Upper lobe of left lung (tissue), 6 donors: ENCODE results near the gene AHRR. TPM values are rescaled to one million over a fixed set of nuclear protein-coding genes. Genes with fewer than 3 reads are reported as not detected.
A peak's percentile ranks its signal among the peaks of the same experiment; 100 is the strongest.

Experiments used
- ATAC-seq, 2 donors: fragments of 200-7000 bp; cut with Tn5 transposase; one replicate each; pipeline ENCODE4 v1.9.1; 2022; ENCODE audit warnings: mild to moderate bottlenecking in 2 of 2, moderate library complexity in 2 of 2; ENCODE audit not compliant: low FRiP score in 2 of 2
- DNase-seq, 2 donors: peaks; one replicate each; pipeline ENCODE4 v3.0.0-alpha.2; 2019 to 2020
- H3K27ac ChIP-seq, 4 donors: fragments of 200-600 bp; sonication (generic); one replicate each; pipeline ENCODE4 v1.5.1; 2016 to 2019
- H3K27me3 ChIP-seq, 4 donors: fragments of 200-600 bp; sonication (generic); one replicate each; pipeline ENCODE4 v1.5.1; 2017 to 2019
- H3K36me3 ChIP-seq, 4 donors: fragments of 200-600 bp; sonication (generic); one replicate each; pipeline ENCODE4 v1.5.1; 2016 to 2019
- H3K4me1 ChIP-seq, 4 donors: fragments of 200-600 bp; sonication (generic); one replicate each; pipeline ENCODE4 v1.5.1; 2018 to 2019
- H3K4me3 ChIP-seq, 4 donors: fragments of 200-600 bp; sonication (generic); one replicate each; pipeline ENCODE4 v1.5.1; 2017 to 2019; ENCODE audit warnings: mild to moderate bottlenecking in 2 of 4, moderate library complexity in 1 of 4
- H3K9me3 ChIP-seq, 4 donors: fragments of 200-600 bp; sonication (generic); one replicate each; pipeline ENCODE4 v1.5.1; 2018 to 2019
- EP300 ChIP-seq, 4 donors: sonication (generic); formaldehyde crosslinking; IDR thresholded peaks; one replicate each; pipeline ENCODE4 v1.5.1; 2017; ENCODE audit warnings: antibody characterized with exemption in 4 of 4, control low read depth in 2 of 4
- POLR2A ChIP-seq, 4 donors: fragments of 450-650 bp; IDR thresholded peaks; one replicate each; pipeline ENCODE4 v1.5.1; 2016 to 2017; ENCODE audit warnings: antibody characterized with exemption in 4 of 4, mild to moderate bottlenecking in 2 of 4
- POLR2AphosphoS5 ChIP-seq, 2 donors: sonication (generic); formaldehyde crosslinking; IDR thresholded peaks; one replicate each; pipeline ENCODE4 v1.5.1; 2017; ENCODE audit warnings: antibody characterized with exemption in 2 of 2
- WGBS, 2 donors: methylation state at CpG; one replicate each; pipeline ENCODE4 v1.1.5; 2017 to 2018; 5-methylcytosine and 5-hydroxymethylcytosine counted together
- total RNA-seq, 6 donors: library from RNA; depleted of rRNA in 4 of 6; stranded (reverse); fragments of >200 nt in 4 of 6; gene quantifications; one replicate each; pipeline versions ENCODE4 v1.1.0 to v1.2.1, GENCODE V29; 2016 to 2021
- TF ChIP-seq, protein P1 (sequence below), 6 experiments: fragments of 450-650 bp in 4 of 6; fragments of 200-600 bp in 2 of 6; sonication (generic) in 2 of 6; IDR thresholded peaks; one replicate each; pipeline ENCODE4 v1.5.1; 2016 to 2019; ENCODE audit warnings: antibody characterized with exemption in 6 of 6
- donor health status: DM: no; HTN: no; CAD: no; lungs with moderate emphysema.
- donor health status: DM: no; HTN: yes; CAD: no; lungs with severe emphysema.

AHRR gene
- total RNA-seq, 6 donors from 2014 or later = 1.3 to 8.6 (median 4.4) TPM

DNA sequence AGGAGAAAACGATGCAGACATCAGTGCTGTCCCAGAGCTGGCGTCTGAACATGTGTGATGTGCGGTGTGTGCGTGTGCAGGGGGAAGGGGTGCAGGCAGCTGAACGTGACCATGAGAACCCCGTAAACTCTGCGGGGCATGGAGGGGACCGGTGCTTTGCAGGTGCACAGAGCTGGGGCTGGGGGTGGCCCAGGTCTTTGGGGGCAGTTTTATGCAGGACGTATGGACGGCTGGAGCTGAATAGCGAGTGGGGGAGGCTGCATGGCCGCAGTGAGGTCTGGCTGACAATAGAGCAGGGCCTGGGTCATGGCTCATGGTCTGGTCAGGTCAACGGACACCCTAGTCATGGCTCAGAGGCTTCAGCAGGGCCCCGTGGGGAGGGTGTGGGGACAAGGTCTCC is 118.1 kb downstream of the AHRR start:
- Histone ChIP-seq H3K4me3 (no peak overlapping the region), H3K27me3 (no peaks in the 10 kb centered on the region), H3K36me3 (no peaks in the 10 kb centered on the region), H3K4me1 (peaks cover 18 to 24% (median 20%) of the 10 kb centered on the region in 4 donors), H3K9me3 (no peaks in the 10 kb centered on the region), H3K27ac (no peak overlapping the region)
- DNase-seq = no peak
- WGBS, 2 donors = 81 to 89% methylated on average over 9 to 14 of the region's 14 CpGs
- TF ChIP-seq POLR2A (IDR thresholded peaks at IDR 0.05) (no peak), EP300 (IDR thresholded peaks at IDR 0.05) (no peak), POLR2AphosphoS5 (IDR thresholded peaks at IDR 0.05) (no peak)
- TF ChIP-seq, protein P1, sequence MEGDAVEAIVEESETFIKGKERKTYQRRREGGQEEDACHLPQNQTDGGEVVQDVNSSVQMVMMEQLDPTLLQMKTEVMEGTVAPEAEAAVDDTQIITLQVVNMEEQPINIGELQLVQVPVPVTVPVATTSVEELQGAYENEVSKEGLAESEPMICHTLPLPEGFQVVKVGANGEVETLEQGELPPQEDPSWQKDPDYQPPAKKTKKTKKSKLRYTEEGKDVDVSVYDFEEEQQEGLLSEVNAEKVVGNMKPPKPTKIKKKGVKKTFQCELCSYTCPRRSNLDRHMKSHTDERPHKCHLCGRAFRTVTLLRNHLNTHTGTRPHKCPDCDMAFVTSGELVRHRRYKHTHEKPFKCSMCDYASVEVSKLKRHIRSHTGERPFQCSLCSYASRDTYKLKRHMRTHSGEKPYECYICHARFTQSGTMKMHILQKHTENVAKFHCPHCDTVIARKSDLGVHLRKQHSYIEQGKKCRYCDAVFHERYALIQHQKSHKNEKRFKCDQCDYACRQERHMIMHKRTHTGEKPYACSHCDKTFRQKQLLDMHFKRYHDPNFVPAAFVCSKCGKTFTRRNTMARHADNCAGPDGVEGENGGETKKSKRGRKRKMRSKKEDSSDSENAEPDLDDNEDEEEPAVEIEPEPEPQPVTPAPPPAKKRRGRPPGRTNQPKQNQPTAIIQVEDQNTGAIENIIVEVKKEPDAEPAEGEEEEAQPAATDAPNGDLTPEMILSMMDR (IDR thresholded peaks at IDR 0.05) = no peak
- no peak for ATAC-seq

DNA sequence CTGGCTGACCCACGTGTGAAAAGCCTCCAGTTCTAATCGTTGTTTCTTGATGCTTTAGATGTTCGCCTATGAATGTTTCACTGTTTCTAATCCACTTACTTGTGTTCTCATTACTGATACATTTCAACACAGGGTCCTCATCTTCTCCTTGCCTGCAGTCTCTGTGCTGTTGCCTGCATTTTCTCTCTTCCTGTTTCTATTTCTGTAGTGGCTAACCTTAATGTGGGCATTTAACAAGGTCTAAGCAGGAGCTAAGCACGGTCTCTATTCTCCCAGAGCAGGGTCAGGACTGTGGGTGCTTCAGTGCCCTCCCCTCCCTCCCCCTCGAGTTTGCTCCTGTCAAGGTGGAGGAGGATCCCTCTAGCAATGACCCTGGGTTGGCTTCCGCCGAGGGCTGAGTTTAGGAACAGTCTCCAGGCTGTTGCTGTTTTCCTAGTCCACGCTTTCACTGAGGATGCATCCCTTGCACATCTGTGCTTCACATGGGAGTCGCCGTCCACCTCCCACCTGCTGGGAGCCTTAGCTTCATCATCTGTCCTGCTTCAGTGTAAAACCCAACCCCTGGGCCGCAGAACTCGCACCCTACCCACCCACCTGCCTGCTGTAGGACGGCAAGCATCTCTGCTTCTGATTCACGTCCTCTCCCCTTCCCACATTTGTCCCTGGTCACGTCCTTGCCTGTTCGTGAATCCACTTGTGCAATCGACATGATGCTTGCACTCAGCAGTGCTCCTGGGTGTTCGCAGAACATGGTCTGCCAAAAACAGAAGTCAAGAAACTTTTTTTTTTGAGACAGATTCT is 119.1 kb downstream of the AHRR start:
- DNase-seq (no peak), ATAC-seq (no peak)
- Histone ChIP-seq H3K4me3 (no peak overlapping the region), H3K9me3 (no peaks in the 10 kb centered on the region), H3K4me1 (peaks cover 18 to 32% (median 20%) of the 10 kb centered on the region in 4 donors), H3K27ac (no peak overlapping the region), H3K27me3 (no peaks in the 10 kb centered on the region), H3K36me3 (no peaks in the 10 kb centered on the region)
- 75 to 79% methylated on average over 18 of the region's 18 CpGs for WGBS, 2 donors
- TF ChIP-seq POLR2A (IDR thresholded peaks at IDR 0.05) (no peak), EP300 (IDR thresholded peaks at IDR 0.05) (no peak), POLR2AphosphoS5 (IDR thresholded peaks at IDR 0.05) (no peak)
- TF ChIP-seq, protein P1 (IDR thresholded peaks at IDR 0.05) = no peak

DNA sequence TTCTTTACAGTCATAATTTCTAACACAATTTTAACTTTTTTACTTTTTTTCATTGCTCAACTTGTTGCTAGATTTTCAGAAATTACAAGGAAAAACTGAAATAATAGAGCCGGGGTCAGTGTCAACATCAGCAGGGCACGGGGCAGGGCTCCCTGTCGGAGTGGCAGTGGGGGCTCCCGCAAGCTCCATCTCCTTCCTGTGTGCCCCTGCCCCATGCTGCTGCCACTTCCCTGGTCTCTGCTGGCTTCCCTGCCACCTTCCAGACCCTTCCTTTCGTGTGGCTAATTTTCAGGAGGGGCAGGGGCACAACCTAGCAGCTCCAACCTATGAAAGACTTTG is 120.5 kb downstream of the AHRR start:
- Histone ChIP-seq H3K4me1 (peaks cover 18 to 43% (median 20%) of the 10 kb centered on the region in 4 donors), H3K27me3 (no peaks in the 10 kb centered on the region), H3K36me3 (peaks cover 0 to 10% (median 6%) of the 10 kb centered on the region in 4 donors), H3K9me3 (no peaks in the 10 kb centered on the region), H3K27ac (peak overlapping the region in 3 of 4 donors; percentile 86 to 89 (median 86)), H3K4me3 (peak overlapping the region in 3 of 4 donors; percentile 92 to 97 (median 95))
- DNase-seq (peak in 1 of 2 donors; percentile 30), ATAC-seq (no peak)
- no peak for TF ChIP-seq POLR2A (IDR thresholded peaks at IDR 0.05)
- TF ChIP-seq EP300 (IDR thresholded peaks at IDR 0.05) = no peak
- TF ChIP-seq, protein P1 (IDR thresholded peaks at IDR 0.05) = no peak
- no peak for TF ChIP-seq POLR2AphosphoS5 (IDR thresholded peaks at IDR 0.05)
- WGBS, 2 donors = 88 to 93% methylated on average over 5 of the region's 5 CpGs

DNA sequence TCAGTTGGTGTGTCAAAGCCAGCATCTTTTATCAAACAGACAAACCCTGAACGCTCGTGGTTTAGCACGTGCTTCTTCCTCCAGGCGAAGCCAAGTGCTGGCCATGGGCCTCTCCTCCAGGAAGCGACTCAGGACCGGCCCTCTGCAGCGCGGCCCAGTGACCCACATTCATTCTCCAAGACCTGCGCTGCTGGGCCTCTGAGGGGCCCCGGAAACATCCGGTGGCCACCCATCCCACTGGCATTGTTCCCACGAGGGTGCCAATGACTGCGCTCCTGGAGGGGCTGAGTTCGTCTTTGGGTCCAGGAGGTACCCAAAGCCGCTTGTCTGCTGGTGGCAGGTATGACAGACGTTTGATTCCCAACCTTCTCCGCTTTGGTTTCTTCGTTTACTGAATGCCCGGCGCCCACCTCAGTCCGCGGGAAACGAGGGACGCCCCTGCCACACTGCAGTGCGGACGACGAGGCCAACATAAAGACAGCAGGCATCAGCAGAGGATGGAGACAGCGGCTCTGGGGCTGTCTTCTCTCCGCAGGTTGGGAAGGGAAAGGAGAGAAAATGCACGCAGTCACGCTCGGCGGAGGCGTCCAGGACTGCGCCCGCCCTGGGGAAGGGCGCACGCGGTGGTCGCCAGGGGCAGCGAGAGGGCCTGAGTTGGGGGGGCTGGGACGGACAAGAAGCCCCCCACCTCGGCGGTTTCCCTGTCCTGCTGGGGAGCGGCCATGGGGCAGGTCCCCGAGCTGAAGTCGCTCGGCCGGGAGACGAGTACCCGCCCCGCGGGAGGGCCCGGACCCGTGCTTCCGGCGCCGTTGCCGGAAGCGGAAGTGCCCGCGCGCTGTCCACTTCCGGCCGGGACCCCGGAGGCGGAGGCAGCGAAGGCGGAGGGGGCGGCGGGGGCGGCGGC is 121.1 kb downstream of the AHRR start, which contains the start of gene EXOC3:
Gene EXOC3 (plus strand): TSS at position 842 of the 904 bp plus-strand sequence. CDS start 3,030 bp downstream, outside the sequence.
- DNase-seq (peak; percentile 78 to 96), ATAC-seq (peak; percentile 88 to 96)
- Histone ChIP-seq H3K4me3 (peak within 1 kb of the TSS; percentile 92 to 97 (median 96)), H3K9me3 (no peaks in the 10 kb centered on the region), H3K27ac (peak within 1 kb of the TSS; percentile 79 to 89 (median 86)), H3K4me1 (peaks cover 18 to 43% (median 20%) of the 10 kb centered on the region in 4 donors), H3K27me3 (no peaks in the 10 kb centered on the region), H3K36me3 (peaks cover 4 to 16% (median 11%) of the 10 kb centered on the region in 4 donors)
- WGBS, 2 donors = 8 to 12% methylated on average over 10 to 37 of the region's 73 CpGs
- TF ChIP-seq EP300 (IDR thresholded peaks at IDR 0.05) (no peak), POLR2A (IDR thresholded peaks at IDR 0.05) (peak in 3 of 4 donors; percentile 33 to 80 (median 54)), POLR2AphosphoS5 (IDR thresholded peaks at IDR 0.05) (peak; percentile 75 to 84)
- TF ChIP-seq, protein P1 (IDR thresholded peaks at IDR 0.05) = peak in 1 of 6 experiments; percentile 5
